SK-N-MC (cell line): Measurements from ENCODE around the gene MAD2L1BP.

Experiments
- EZH2 ChIP-seq: fragments of 200-600 bp; sonication (generic); IDR thresholded peaks from one replicate; pipeline ENCODE4 v1.6.1; 2017; ENCODE audit warnings: antibody characterized with exemption
- POLR2AphosphoS5 ChIP-seq: IDR thresholded peaks from 2 replicates; pipeline ENCODE4 v1.6.1; 2012; ENCODE audit warnings: mild to moderate bottlenecking, low read depth, low read length, borderline replicate concordance

DNA sequence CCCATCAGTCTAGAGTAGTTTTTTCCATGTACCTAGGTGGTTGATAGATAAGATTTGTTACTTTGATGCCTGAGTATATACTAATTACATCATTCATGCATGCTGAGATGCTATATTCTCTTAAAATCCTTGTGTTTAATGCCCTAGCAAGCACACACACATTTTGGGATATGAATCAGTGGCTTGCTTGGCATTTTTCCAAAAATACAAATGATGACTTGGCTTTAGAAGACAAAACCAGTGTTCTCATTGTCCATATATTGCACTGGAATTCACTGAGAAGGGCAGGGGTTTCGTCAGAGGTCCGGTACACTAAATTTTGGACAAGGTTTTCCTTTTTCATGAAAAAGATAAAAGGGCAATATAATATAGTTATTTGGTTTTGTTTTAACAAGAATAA lies 31.5 kb upstream of the MAD2L1BP start:
- TF ChIP-seq EZH2 (no peak), POLR2AphosphoS5 (no peak)
